Neural progenitor cell (in vitro differentiated cells): Measurements from ENCODE around the gene REP15. TPM values are rescaled to one million over a fixed set of nuclear protein-coding genes. Genes with fewer than 3 reads are reported as not detected.

Experiments used
- DNase-seq: peaks from one replicate; pipeline ENCODE4 v3.0.0-alpha.2; 2016; ENCODE audit warnings: low spot score
- H2AFZ ChIP-seq: fragments of 200-600 bp; sonication (generic); replicated peaks from 2 replicates; pipeline ENCODE4 v1.6.1; 2016; ENCODE audit warnings: antibody characterized with exemption
- H3F3A ChIP-seq: fragments of 200-600 bp; sonication (generic); 2 replicates; pipeline ENCODE4 v1.6.1; 2016; ENCODE audit warnings: antibody characterized with exemption, low read depth
- H3K27ac ChIP-seq: fragments of 200-600 bp; sonication (generic); 2 replicates; pipeline ENCODE4 v1.5.1; 2016; ENCODE audit warnings: mild to moderate bottlenecking
- H3K27me3 ChIP-seq: fragments of 200-600 bp; sonication (generic); 2 replicates; pipeline ENCODE4 v1.6.1; 2016; ENCODE audit warnings: mild to moderate bottlenecking, moderate library complexity
- H3K36me3 ChIP-seq: fragments of 200-600 bp; sonication (generic); 2 replicates; pipeline ENCODE4 v1.5.1; 2016
- H3K4me1 ChIP-seq: fragments of 200-600 bp; sonication (generic); 2 replicates; pipeline ENCODE4 v1.6.1; 2016; ENCODE audit warnings: mixed run types
- H3K4me2 ChIP-seq: fragments of 200-600 bp; sonication (generic); 2 replicates; pipeline ENCODE4 v1.6.1; 2016
- H3K4me3 ChIP-seq: fragments of 200-600 bp; sonication (generic); 2 replicates; pipeline ENCODE4 v1.5.1; 2016
- H3K79me2 ChIP-seq: fragments of 200-600 bp; sonication (generic); 2 replicates; pipeline ENCODE4 v1.6.1; 2016; ENCODE audit warnings: low read depth
- H3K9ac ChIP-seq: fragments of 200-600 bp; sonication (generic); 2 replicates; pipeline ENCODE4 v1.6.1; 2016
- H3K9me3 ChIP-seq: fragments of 200-600 bp; sonication (generic); 2 replicates; pipeline ENCODE4 v1.5.1; 2016; ENCODE audit warnings: low read depth
- H4K20me1 ChIP-seq: fragments of 200-600 bp; sonication (generic); 2 replicates; pipeline ENCODE4 v1.6.1; 2016; ENCODE audit warnings: low read depth
- H3K27ac Mint-ChIP-seq: 3 replicates; pipeline ENCODE4 v1.8.0; 2021; ENCODE audit warnings: mixed read lengths
- H3K27me3 Mint-ChIP-seq: 2 replicates; pipeline ENCODE4 v1.8.0; 2022; ENCODE audit warnings: low read depth, mild to moderate bottlenecking, inconsistent platforms, moderate library complexity, mixed read lengths; ENCODE audit not compliant: insufficient read depth
- H3K36me3 Mint-ChIP-seq: 3 replicates; pipeline ENCODE4 v1.8.0; 2021; ENCODE audit warnings: mixed read lengths
- H3K4me1 Mint-ChIP-seq: 3 replicates; pipeline ENCODE4 v1.8.0; 2021; ENCODE audit warnings: mixed read lengths
- H3K4me3 Mint-ChIP-seq: 3 replicates; pipeline ENCODE4 v1.8.0; 2021; ENCODE audit warnings: mild to moderate bottlenecking, moderate library complexity, mixed read lengths
- H3K9me3 Mint-ChIP-seq: 3 replicates; pipeline ENCODE4 v1.8.0; 2020; ENCODE audit warnings: mixed read lengths
- CTCF ChIP-seq: fragments of 200-600 bp; sonication (generic); IDR thresholded peaks from 2 replicates; pipeline ENCODE4 v1.5.1; 2017; ENCODE audit warnings: antibody characterized with exemption, mild to moderate bottlenecking
- EZH2 ChIP-seq: fragments of 200-600 bp; sonication (generic); IDR thresholded peaks from 2 replicates; pipeline ENCODE4 v1.6.1; 2017; ENCODE audit warnings: antibody characterized with exemption, mild to moderate bottlenecking, moderate library complexity
- EZH2phosphoT487 ChIP-seq: fragments of 200-600 bp; sonication (generic); IDR thresholded peaks from 2 replicates; pipeline ENCODE4 v1.6.1; 2017; ENCODE audit warnings: antibody characterized with exemption
- total RNA-seq: library from RNA; depleted of rRNA; stranded (reverse); fragments of >200 nt; gene quantifications from 2 replicates; pipeline ENCODE4 v1.2.3, GENCODE V29; 2015; ENCODE audit warnings: low replicate concordance

The REP15 gene
- total RNA-seq, 1 donor from 2014 or later, result 0.45 TPM

GRCh38 chr12:27707216-27707615, 11.0 kb downstream of the REP15 start:
- no peak overlapping the region for H3K4me3 ChIP-seq
- H3K79me2 ChIP-seq, result peaks cover 15% of the 10 kb centered on the region
- Mint-ChIP-seq H3K4me3 (no peak overlapping the region), H3K27ac (no peak overlapping the region), H3K27me3 (peaks cover 2% of the 10 kb centered on the region), H3K4me1 (peaks cover 17% of the 10 kb centered on the region), H3K36me3 (peaks cover 5% of the 10 kb centered on the region), H3K9me3 (no peaks in the 10 kb centered on the region)
- no peak for DNase-seq
- no peaks in the 10 kb centered on the region for H4K20me1 ChIP-seq
- no peak overlapping the region for H3K9ac ChIP-seq
- TF ChIP-seq EZH2phosphoT487 (no peak), CTCF (no peak), EZH2 (no peak)
- peaks cover 4% of the 10 kb centered on the region for H3K4me1 ChIP-seq
- H3F3A ChIP-seq, result peaks cover 4% of the 10 kb centered on the region
- no peaks in the 10 kb centered on the region for H3K9me3 ChIP-seq
- no peaks in the 10 kb centered on the region for H3K27me3 ChIP-seq
- H2AFZ ChIP-seq, result no peak overlapping the region
- H3K4me2 ChIP-seq, result no peak overlapping the region
- H3K27ac ChIP-seq, result no peak overlapping the region
- H3K36me3 ChIP-seq, result no peaks in the 10 kb centered on the region

DNA sequence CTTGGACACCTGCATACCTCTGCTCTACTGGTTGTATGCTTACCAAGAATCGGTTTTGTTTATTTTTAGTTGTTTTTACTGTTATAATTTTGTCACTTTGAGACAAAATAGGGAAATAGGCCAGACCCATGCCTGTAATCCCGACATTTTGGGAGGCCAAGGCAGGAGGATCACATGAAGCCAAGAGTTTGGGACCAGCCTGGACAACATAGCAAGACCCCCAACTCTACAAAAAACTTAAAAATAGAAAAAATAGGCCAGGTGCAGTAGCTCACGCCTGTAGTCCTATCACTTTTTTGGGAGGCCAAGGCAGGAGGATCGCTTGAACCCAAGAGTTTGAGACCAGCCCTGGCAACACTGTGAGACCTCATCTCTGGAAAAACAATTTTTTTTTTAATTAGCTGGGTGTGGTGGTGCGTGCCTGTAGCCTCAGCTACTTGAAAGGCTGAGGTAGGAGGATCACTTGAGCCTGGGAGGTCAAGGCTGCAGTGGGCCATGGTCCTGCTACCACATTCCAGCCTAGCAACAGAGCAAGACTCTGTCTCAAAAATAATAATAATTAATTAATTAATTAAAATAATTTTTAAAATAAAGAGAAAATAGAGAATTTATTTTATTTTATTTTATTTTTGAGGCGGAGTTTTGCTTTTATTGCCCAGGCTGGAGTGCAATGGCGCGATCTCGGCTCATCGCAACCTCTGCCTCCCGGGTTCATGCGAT, 13.1 kb downstream of the REP15 start:
- Histone ChIP-seq H3K4me1 (peaks cover 4% of the 10 kb centered on the region), H3K4me2 (no peak overlapping the region), H3K9me3 (no peaks in the 10 kb centered on the region), H3F3A (peaks cover 4% of the 10 kb centered on the region), H3K4me3 (no peak overlapping the region), H3K36me3 (no peaks in the 10 kb centered on the region), H3K27ac (no peak overlapping the region), H3K27me3 (no peaks in the 10 kb centered on the region), H4K20me1 (no peaks in the 10 kb centered on the region), H2AFZ (no peak overlapping the region), H3K9ac (no peak overlapping the region), H3K79me2 (peaks cover 29% of the 10 kb centered on the region)
- TF ChIP-seq EZH2phosphoT487 (no peak), EZH2 (no peak), CTCF (no peak)
- H3K4me3 Mint-ChIP-seq, result no peak overlapping the region
- no peak for DNase-seq
- H3K27me3 Mint-ChIP-seq, result peaks cover 3% of the 10 kb centered on the region
- H3K27ac Mint-ChIP-seq, result no peak overlapping the region
- H3K36me3 Mint-ChIP-seq, result peaks cover 10% of the 10 kb centered on the region
- peaks cover 22% of the 10 kb centered on the region for H3K4me1 Mint-ChIP-seq
- no peaks in the 10 kb centered on the region for H3K9me3 Mint-ChIP-seq

DNA sequence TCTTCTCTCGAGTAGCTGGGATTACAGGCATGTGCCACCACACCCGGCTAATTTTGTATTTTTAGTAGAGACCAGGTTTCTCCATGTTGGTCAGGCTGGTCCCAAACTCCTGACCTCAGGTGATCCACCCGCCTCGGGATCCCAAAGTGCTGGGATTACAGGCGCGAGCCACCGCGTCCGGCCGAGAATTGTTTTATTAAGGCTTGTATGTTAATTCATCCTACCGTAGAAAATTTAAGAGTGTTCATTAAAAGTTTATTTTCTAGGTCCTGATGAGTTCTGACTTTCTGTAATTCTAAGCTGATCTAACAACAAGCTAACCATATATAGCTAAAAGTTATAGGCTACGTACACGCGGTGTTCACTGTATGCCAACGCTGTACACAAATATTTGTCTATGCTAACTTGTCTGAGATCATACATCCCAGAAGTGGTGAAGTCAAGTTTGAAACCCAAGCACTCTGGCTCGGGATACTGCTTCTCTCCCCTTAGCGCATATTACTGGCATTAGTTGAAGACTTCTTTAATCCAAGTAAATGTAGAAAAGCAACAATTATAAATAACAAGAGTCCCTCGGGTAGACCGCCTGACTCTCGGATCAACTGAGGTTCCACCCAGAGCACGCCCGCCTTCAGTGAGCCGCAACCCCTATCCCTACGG, 13.8 kb downstream of the REP15 start:
- peaks cover 4% of the 10 kb centered on the region for H3F3A ChIP-seq
- H3K36me3 ChIP-seq, result no peaks in the 10 kb centered on the region

More for the DNA sequence above, 13.8 kb downstream of the REP15 start:
- Histone ChIP-seq H3K4me1 (peaks cover 4% of the 10 kb centered on the region), H4K20me1 (no peaks in the 10 kb centered on the region), H3K4me3 (peak overlapping the region; percentile 70), H3K27ac (no peak overlapping the region), H3K79me2 (peaks cover 29% of the 10 kb centered on the region), H3K4me2 (peak overlapping the region; percentile 97), H2AFZ (peak overlapping the region; percentile 98), H3K27me3 (no peaks in the 10 kb centered on the region), H3K9ac (no peak overlapping the region), H3K9me3 (no peaks in the 10 kb centered on the region)
- TF ChIP-seq CTCF (no peak), EZH2 (no peak), EZH2phosphoT487 (no peak)
- Mint-ChIP-seq H3K4me3 (peak overlapping the region; percentile 99), H3K27ac (peak overlapping the region; percentile 98), H3K27me3 (peaks cover 3% of the 10 kb centered on the region), H3K4me1 (peaks cover 22% of the 10 kb centered on the region), H3K9me3 (no peaks in the 10 kb centered on the region), H3K36me3 (peaks cover 13% of the 10 kb centered on the region)
- no peak for DNase-seq
